Measurements from ENCODE around the gene RPL7A. TPM values are rescaled to one million over a fixed set of nuclear protein-coding genes. Genes with fewer than 3 reads are reported as not detected.

Gene RPL7A
- total RNA-seq, 2 experiments from 2014 or later, result 3,479 to 3,507 TPM

- H3K9me3 Mint-ChIP-seq, result no peaks in the 10 kb centered on the region
- TF ChIP-seq CTCF (IDR thresholded peaks at IDR 0.05), result no peak
- no peak for ATAC-seq
Observed at GRCh38 chr9:133304477-133305377, 43.3 kb upstream of the RPL7A start.

DNA sequence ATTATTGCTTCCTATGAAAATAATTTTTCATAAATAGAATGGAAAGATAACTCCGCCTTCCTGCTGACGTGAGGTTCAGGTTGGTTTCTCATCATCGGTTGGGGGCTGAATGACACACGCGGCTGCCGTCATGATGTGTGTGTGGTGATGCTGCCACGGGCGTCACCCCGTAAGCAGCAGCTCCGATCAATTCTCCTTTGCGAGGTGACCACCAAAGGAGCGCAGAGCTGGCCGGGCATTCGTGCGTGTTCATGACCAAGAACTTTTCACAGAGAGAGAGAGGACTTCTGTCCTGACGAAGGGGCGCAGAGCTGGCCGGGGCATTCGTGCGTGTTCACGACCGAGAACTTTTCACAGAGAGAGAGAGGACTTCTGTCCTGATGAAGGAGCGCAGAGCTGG, 42.3 kb upstream of the RPL7A start:
- Mint-ChIP-seq H3K36me3 (ENCODE audit: low read depth) (no peaks in the 10 kb centered on the region), H3K4me1 (ENCODE audit: low read depth) (no peaks in the 10 kb centered on the region), H3K27me3 (peaks cover 10% of the 10 kb centered on the region), H3K4me3 (no peak overlapping the region), H3K27ac (no peak overlapping the region), H3K9me3 (no peaks in the 10 kb centered on the region)
- DNase-seq, result no peak
- ChIA-PET CTCF (no interaction called here), POLR2A (interaction anchor here (0.6 to 0.7 kb wide), 2 partner anchors 155 to 843 kb away, joined by 3 to 6 read pairs; no protein-coding TSS in a partner anchor)
- intact Hi-C loops (cut with micrococcal nuclease), result no loop called here
- no peak for TF ChIP-seq CTCF (IDR thresholded peaks at IDR 0.05)
- no peak for ATAC-seq

More at GRCh38 chr9:133304477-133305377, 43.3 kb upstream of the RPL7A start:
- intact Hi-C loops (cut with micrococcal nuclease), result no loop called here
- Mint-ChIP-seq H3K36me3 (ENCODE audit: low read depth) (no peaks in the 10 kb centered on the region), H3K4me3 (no peak overlapping the region), H3K4me1 (ENCODE audit: low read depth) (no peaks in the 10 kb centered on the region), H3K27ac (no peak overlapping the region), H3K27me3 (peaks cover 8% of the 10 kb centered on the region)
- ChIA-PET CTCF (no interaction called here), POLR2A (no interaction called here)
- no peak for DNase-seq

DNA sequence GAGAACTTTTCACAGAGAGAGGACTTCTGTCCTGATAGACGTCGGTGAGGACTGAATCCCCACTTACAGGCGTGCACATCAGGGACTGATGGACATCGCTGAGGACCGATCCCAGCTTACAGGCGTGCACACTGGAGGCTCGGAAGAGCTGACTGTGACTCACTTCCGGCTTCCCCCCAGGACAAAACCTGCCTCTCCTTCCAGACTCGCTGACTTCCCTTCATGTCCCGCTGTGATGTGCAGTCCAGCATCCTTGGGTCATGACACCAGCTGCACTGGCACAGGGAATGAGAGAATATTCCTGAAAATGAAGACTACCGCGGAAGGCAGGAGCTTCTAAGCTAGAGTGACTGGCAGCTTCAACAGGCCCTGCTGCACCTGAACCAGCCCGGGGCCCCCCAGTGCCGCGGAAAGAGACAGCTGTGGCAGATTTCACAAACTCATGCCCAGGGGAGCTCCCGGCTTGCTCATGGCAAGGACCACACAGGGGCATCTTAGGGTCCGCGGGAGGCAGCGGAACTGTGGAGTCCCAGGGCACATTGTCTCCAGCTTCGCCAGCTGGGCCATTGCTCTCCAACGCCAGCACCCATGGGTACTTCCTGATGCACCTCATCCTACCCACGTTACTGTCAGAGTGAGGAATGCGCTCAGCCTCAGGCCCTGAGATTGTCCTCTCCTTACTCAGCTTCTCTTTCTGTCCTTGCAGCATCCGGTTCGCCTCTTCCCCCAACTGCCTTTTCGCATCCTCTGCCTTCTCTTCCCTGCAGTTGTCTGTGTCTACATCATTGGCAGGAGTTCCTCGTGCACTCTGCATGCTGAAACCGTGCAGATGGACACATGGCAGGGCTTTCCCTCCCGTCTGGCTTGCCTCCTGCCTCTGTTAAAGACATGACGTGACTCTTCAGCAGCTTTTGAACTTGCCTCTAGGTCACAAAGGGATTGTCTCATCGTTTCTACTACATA, 41.5 kb upstream of the RPL7A start:
- no peak for DNase-seq
- no peak overlapping the region for H3K4me3 Mint-ChIP-seq
- intact Hi-C loops (cut with micrococcal nuclease), result no loop called here
- ChIA-PET CTCF (no interaction called here), POLR2A (interaction anchor here (0.6 to 0.7 kb wide), 2 partner anchors 156 to 842 kb away, joined by 3 to 6 read pairs; no protein-coding TSS in a partner anchor)
- no peaks in the 10 kb centered on the region for H3K4me1 Mint-ChIP-seq (ENCODE audit: low read depth)
- no peak overlapping the region for H3K27ac Mint-ChIP-seq
- H3K27me3 Mint-ChIP-seq, result peaks cover 10% of the 10 kb centered on the region
- ATAC-seq, result no peak
- H3K36me3 Mint-ChIP-seq (ENCODE audit: low read depth), result no peaks in the 10 kb centered on the region
- no peak for TF ChIP-seq CTCF (IDR thresholded peaks at IDR 0.05)
- no peaks in the 10 kb centered on the region for H3K9me3 Mint-ChIP-seq

- ChIA-PET POLR2A (no interaction called here), CTCF (no interaction called here)
- H3K4me1 Mint-ChIP-seq (ENCODE audit: low read depth), result no peaks in the 10 kb centered on the region
- H3K36me3 Mint-ChIP-seq (ENCODE audit: low read depth), result no peaks in the 10 kb centered on the region
- ATAC-seq (no peak), DNase-seq (no peak)
- H3K27ac Mint-ChIP-seq, result no peak overlapping the region
- TF ChIP-seq CTCF (IDR thresholded peaks at IDR 0.05), result no peak
- no peak overlapping the region for H3K4me3 Mint-ChIP-seq
- H3K27me3 Mint-ChIP-seq, result peaks cover 10% of the 10 kb centered on the region
- no peaks in the 10 kb centered on the region for H3K9me3 Mint-ChIP-seq
- intact Hi-C loops (cut with micrococcal nuclease), result no loop called here
Observed at GRCh38 chr9:133307301-133307700, 40.7 kb upstream of the RPL7A start.
